H9 (cell line): ENCODE data around the gene MICAL3. TPM values are rescaled to one million over a fixed set of nuclear protein-coding genes. Genes with fewer than 3 reads are reported as not detected.
A peak's percentile ranks its signal among the peaks of the same experiment; 100 is the strongest.

Source experiments
- DNase-seq: peaks from one replicate; pipeline ENCODE4 v3.0.0-alpha.2; 2017
- H2AFZ ChIP-seq: one replicate; pipeline ENCODE4 v1.6.1; 2013; ENCODE audit warnings: mild to moderate bottlenecking, low read length, control low read depth, moderate library complexity
- H2AK5ac ChIP-seq: 2 replicates; pipeline ENCODE4 v1.6.1; 2013; ENCODE audit warnings: low read length, control low read depth, mixed read lengths; ENCODE audit not compliant: insufficient read length
- H2BK120ac ChIP-seq: one replicate; pipeline ENCODE4 v1.6.1; 2013; ENCODE audit warnings: low read depth, mild to moderate bottlenecking, low read length, control low read depth, inconsistent platforms; ENCODE audit not compliant: poor library complexity, severe bottlenecking
- H2BK12ac ChIP-seq: 2 replicates; pipeline ENCODE4 v1.6.1; 2013; ENCODE audit warnings: low read length, control low read depth, mixed read lengths, low read depth; ENCODE audit not compliant: insufficient read length
- H2BK15ac ChIP-seq: 2 replicates; pipeline ENCODE4 v1.6.1; 2013; ENCODE audit warnings: low read depth, low read length, control low read depth
- H2BK20ac ChIP-seq: one replicate; pipeline ENCODE4 v1.6.1; 2013; ENCODE audit warnings: low read depth, mild to moderate bottlenecking, low read length, control low read depth, inconsistent platforms; ENCODE audit not compliant: poor library complexity, severe bottlenecking
- H2BK5ac ChIP-seq: 2 replicates; pipeline ENCODE4 v1.6.1; 2013; ENCODE audit warnings: low read length, control low read depth, mixed read lengths; ENCODE audit not compliant: insufficient read length
- H3K14ac ChIP-seq: 2 replicates; pipeline ENCODE4 v1.6.1; 2013; ENCODE audit warnings: low read length, control low read depth; ENCODE audit not compliant: insufficient read depth
- H3K18ac ChIP-seq: 2 replicates; pipeline ENCODE4 v1.6.1; 2013; ENCODE audit warnings: low read depth, mild to moderate bottlenecking, mixed read lengths, low read length, control low read depth; ENCODE audit not compliant: insufficient read length
- H3K23ac ChIP-seq: 2 replicates; pipeline ENCODE4 v1.6.1; 2013; ENCODE audit warnings: low read length, control low read depth, mixed read lengths, low read depth; ENCODE audit not compliant: insufficient read length
- H3K23me2 ChIP-seq: 2 replicates; pipeline ENCODE4 v1.6.1; 2013; ENCODE audit warnings: low read depth, mild to moderate bottlenecking, mixed read lengths, low read length, control low read depth; ENCODE audit not compliant: insufficient read length, poor library complexity, severe bottlenecking
- H3K27ac ChIP-seq: 2 replicates; pipeline ENCODE4 v1.5.1; 2013; ENCODE audit warnings: low read length, control low read depth, mixed read lengths, low read depth; ENCODE audit not compliant: insufficient read length
- H3K27me3 ChIP-seq: 2 replicates; pipeline ENCODE4 v1.6.1; 2013; ENCODE audit warnings: low read length, control low read depth, inconsistent platforms; ENCODE audit not compliant: insufficient read depth
- H3K4ac ChIP-seq: 2 replicates; pipeline ENCODE4 v1.6.1; 2013; ENCODE audit warnings: low read depth, mild to moderate bottlenecking, control low read depth, inconsistent platforms, low read length, moderate library complexity
- H3K4me1 ChIP-seq: 2 replicates; pipeline ENCODE4 v1.6.1; 2013; ENCODE audit warnings: low read length, control low read depth, inconsistent platforms; ENCODE audit not compliant: insufficient read depth
- H3K4me2 ChIP-seq: 2 replicates; pipeline ENCODE4 v1.6.1; 2013; ENCODE audit warnings: low read length, control low read depth, mixed read lengths; ENCODE audit not compliant: insufficient read length, insufficient read depth
- H3K56ac ChIP-seq: 2 replicates; pipeline ENCODE4 v1.6.1; 2013; ENCODE audit warnings: low read depth, mild to moderate bottlenecking, mixed read lengths, low read length, control low read depth; ENCODE audit not compliant: insufficient read length
- H3K79me1 ChIP-seq: 2 replicates; pipeline ENCODE4 v1.6.1; 2013; ENCODE audit warnings: low read depth, mild to moderate bottlenecking, moderate library complexity, low read length, control low read depth, inconsistent platforms; ENCODE audit not compliant: insufficient read depth, poor library complexity, severe bottlenecking
- H3K79me2 ChIP-seq: 2 replicates; pipeline ENCODE4 v1.6.1; 2013; ENCODE audit warnings: low read length, control low read depth, inconsistent platforms; ENCODE audit not compliant: insufficient read depth
- H3K9ac ChIP-seq: 2 replicates; pipeline ENCODE4 v1.6.1; 2013; ENCODE audit warnings: low read length, control low read depth, mixed read lengths; ENCODE audit not compliant: insufficient read length; ENCODE audit errors: extremely low read depth
- H3K9me3 ChIP-seq: one replicate; pipeline ENCODE4 v1.6.1; 2013; ENCODE audit warnings: low read depth, low read length, inconsistent platforms; ENCODE audit not compliant: control insufficient read depth
- H3T11ph ChIP-seq: one replicate; pipeline ENCODE4 v1.6.1; 2013; ENCODE audit warnings: mild to moderate bottlenecking, low read length, control low read depth, inconsistent platforms
- H4K20me1 ChIP-seq: one replicate; pipeline ENCODE4 v1.6.1; 2013; ENCODE audit not compliant: control insufficient read depth, insufficient read length, insufficient read depth
- H4K5ac ChIP-seq: 2 replicates; pipeline ENCODE4 v1.6.1; 2013; ENCODE audit warnings: low read depth, mild to moderate bottlenecking, mixed read lengths, low read length, control low read depth; ENCODE audit not compliant: insufficient read length
- H4K8ac ChIP-seq: replicated peaks from 2 replicates; pipeline ENCODE4 v1.6.1; 2013; ENCODE audit warnings: low read length, control low read depth, mixed read lengths, low read depth; ENCODE audit not compliant: insufficient read length
- H4K91ac ChIP-seq: 2 replicates; pipeline ENCODE4 v1.6.1; 2013; ENCODE audit warnings: low read depth, mild to moderate bottlenecking, moderate library complexity, mixed read lengths, low read length, control low read depth; ENCODE audit not compliant: insufficient read length
- H3K27ac Mint-ChIP-seq, 3 experiments: 2 replicates in 2 of 3; 3 replicates in 1 of 3; pipeline ENCODE4 v1.8.0; 2020 to 2021; ENCODE audit warnings: mixed read lengths in 3 of 3, mild to moderate bottlenecking in 1 of 3, moderate library complexity in 1 of 3
- H3K27me3 Mint-ChIP-seq: 2 replicates; pipeline ENCODE4 v1.8.0; 2021; ENCODE audit warnings: low read depth, mild to moderate bottlenecking, moderate library complexity, mixed read lengths
- H3K36me3 Mint-ChIP-seq, 3 experiments: 2 replicates in 2 of 3; 3 replicates in 1 of 3; pipeline ENCODE4 v1.8.0; 2020 to 2021; ENCODE audit warnings: low read depth in 3 of 3, mixed read lengths in 3 of 3; ENCODE audit not compliant: insufficient read depth in 1 of 3
- H3K4me1 Mint-ChIP-seq, 2 experiments: 2 replicates each; pipeline ENCODE4 v1.8.0; 2020; ENCODE audit warnings: mixed read lengths in 2 of 2
- H3K4me3 Mint-ChIP-seq, 2 experiments: 2 replicates in 1 of 2; 3 replicates in 1 of 2; pipeline ENCODE4 v1.8.0; 2020 to 2021; ENCODE audit warnings: mild to moderate bottlenecking in 2 of 2, mixed read lengths in 2 of 2, moderate library complexity in 1 of 2
- H3K9me3 Mint-ChIP-seq, 2 experiments: 2 replicates in 1 of 2; 3 replicates in 1 of 2; pipeline ENCODE4 v1.8.0; 2020; ENCODE audit warnings: mild to moderate bottlenecking in 2 of 2, mixed read lengths in 2 of 2, moderate library complexity in 1 of 2
- WGBS: extraction: QIAGEN DNeasy Blood & Tissue Kit; methylation state at CpG from one replicate; pipeline ENCODE4 v1.1.7; 2013; ENCODE audit warnings: missing lambda C conversion rate, low lambda C conversion rate, mixed read lengths; ENCODE audit not compliant: insufficient read length; ENCODE audit errors: extremely low coverage; 5-methylcytosine and 5-hydroxymethylcytosine counted together
- total RNA-seq: library from RNA; stranded (reverse); gene quantifications from 2 replicates; pipeline ENCODE4 v1.2.1, GENCODE V29; 2021
- TF ChIP-seq, protein P1 (sequence below): fragments of 200-600 bp; sonication (generic); conservative IDR thresholded peaks from 3 replicates; pipeline ENCODE4 v1.8.0; 2021; ENCODE audit warnings: antibody characterized with exemption, mild to moderate bottlenecking

Gene MICAL3
- total RNA-seq, 1 experiment from 2014 or later: 50.2 TPM

DNA sequence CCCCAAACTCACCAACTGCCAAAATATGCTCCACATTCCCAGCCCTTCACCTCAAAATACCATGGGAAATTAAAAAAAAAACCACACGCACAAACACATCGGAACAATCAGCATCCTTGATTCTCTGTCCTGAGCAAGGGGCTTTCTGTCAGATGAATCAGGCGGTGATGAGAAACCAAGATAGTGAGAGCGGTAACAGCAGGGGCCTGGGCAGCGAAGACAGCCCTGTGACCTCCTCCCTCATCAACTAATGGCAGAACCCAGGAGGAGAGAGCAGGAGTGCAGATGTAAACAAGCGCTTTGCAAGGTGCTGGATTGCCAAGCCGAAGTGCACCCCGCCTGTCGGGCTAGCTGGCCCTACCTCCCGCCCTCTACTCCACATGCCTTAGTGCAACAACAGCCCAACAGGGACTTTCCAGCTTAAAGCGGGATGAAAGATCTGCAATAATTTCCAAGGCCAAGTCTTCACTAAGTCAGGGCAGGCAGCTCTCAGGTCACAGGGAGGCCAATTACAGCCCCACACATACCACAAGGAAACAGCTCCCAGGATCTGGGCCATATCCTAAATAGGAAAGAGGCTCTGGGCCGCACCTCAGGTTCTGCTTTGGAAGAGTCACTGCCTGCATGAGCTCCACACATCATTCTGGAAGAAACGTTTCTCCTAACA, 177.9 kb downstream of the MICAL3 start:
- no peak overlapping the region for H3T11ph ChIP-seq
- TF ChIP-seq, protein P1, sequence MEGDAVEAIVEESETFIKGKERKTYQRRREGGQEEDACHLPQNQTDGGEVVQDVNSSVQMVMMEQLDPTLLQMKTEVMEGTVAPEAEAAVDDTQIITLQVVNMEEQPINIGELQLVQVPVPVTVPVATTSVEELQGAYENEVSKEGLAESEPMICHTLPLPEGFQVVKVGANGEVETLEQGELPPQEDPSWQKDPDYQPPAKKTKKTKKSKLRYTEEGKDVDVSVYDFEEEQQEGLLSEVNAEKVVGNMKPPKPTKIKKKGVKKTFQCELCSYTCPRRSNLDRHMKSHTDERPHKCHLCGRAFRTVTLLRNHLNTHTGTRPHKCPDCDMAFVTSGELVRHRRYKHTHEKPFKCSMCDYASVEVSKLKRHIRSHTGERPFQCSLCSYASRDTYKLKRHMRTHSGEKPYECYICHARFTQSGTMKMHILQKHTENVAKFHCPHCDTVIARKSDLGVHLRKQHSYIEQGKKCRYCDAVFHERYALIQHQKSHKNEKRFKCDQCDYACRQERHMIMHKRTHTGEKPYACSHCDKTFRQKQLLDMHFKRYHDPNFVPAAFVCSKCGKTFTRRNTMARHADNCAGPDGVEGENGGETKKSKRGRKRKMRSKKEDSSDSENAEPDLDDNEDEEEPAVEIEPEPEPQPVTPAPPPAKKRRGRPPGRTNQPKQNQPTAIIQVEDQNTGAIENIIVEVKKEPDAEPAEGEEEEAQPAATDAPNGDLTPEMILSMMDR: no peak
- no peak overlapping the region for H4K8ac ChIP-seq
- no CpG with 5 or more reads among the region's 13 CpGs for WGBS
- Mint-ChIP-seq H3K4me3 (no peak overlapping the region), H3K27ac (peak overlapping the region in 1 of 3 experiments; percentile 34; a peak in 1 of 7 replicates), H3K9me3 (no peaks in the 10 kb centered on the region), H3K27me3 (no peaks in the 10 kb centered on the region; the same call in 1 of the 2 replicates), H3K36me3 (peaks cover 0 to 9% (median 5%) of the 10 kb centered on the region in 3 experiments; a peak in 5 of 7 replicates), H3K4me1 (peaks cover 4 to 5% of the 10 kb centered on the region in 2 experiments; a peak in 2 of 4 replicates)
- H3K4me2 ChIP-seq: no peak overlapping the region
- H3K79me1 ChIP-seq: no peaks in the 10 kb centered on the region
- H3K4ac ChIP-seq: no peak overlapping the region
- H3K9ac ChIP-seq: no peak overlapping the region
- H2BK12ac ChIP-seq: no peak overlapping the region
- no peaks in the 10 kb centered on the region for H3K4me1 ChIP-seq
- H2BK5ac ChIP-seq: no peak overlapping the region
- no peak overlapping the region for H3K18ac ChIP-seq
- no peak overlapping the region for H3K27ac ChIP-seq
- peak overlapping the region; percentile 7; the same call in 1 of the 2 replicates for H3K14ac ChIP-seq
- no peaks in the 10 kb centered on the region for H3K23me2 ChIP-seq
- no peaks in the 10 kb centered on the region for H3K9me3 ChIP-seq
- H4K5ac ChIP-seq: no peak overlapping the region
- no peaks in the 10 kb centered on the region for H3K27me3 ChIP-seq
- H3K79me2 ChIP-seq: no peaks in the 10 kb centered on the region
- peaks cover 3% of the 10 kb centered on the region for H4K20me1 ChIP-seq
- H2BK20ac ChIP-seq: no peak overlapping the region
- H3K23ac ChIP-seq: no peak overlapping the region
- no peak overlapping the region for H4K91ac ChIP-seq
- H2BK120ac ChIP-seq: no peak overlapping the region
- no peak overlapping the region for H3K56ac ChIP-seq
- H2AFZ ChIP-seq: no peak overlapping the region
- H2AK5ac ChIP-seq: no peak overlapping the region
- no peak for DNase-seq
- no peak overlapping the region for H2BK15ac ChIP-seq
